ENCODE data around the gene SNX8. TPM values are rescaled to one million over a fixed set of nuclear protein-coding genes. Genes with fewer than 3 reads are reported as not detected.

SNX8 gene
- total and polyA plus RNA-seq, 4 donors: 24.6 to 54.6 (median 45.8) TPM

DNA sequence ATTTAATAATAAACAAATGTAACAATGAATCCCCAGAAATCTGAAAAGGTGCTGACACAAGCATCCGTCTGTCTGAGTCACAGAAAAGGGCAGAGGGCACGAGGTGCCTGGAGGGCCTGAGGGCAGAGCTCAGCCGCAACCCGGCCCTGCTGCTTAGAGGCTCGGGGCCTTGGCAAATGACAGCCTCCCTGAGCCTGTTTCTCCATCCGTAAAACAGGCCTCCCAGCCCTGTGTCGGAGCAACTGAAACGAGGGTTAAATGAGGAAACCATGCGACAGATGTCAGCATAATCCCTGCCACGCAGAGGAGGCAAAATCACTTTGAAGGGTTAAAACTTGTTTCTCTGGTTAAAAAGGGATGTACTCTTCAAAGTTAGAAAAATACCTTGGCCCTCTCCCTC lies 47.3 kb downstream of the SNX8 start:
- no peak for DNase-seq
- Histone ChIP-seq H3K4me3 (no peak overlapping the region), H3K9me3 (ENCODE audit: control insufficient read depth in 4 of 4, insufficient read depth in 3 of 4, low read length in 3 of 4) (no peaks in the 10 kb centered on the region), H3K27ac (ENCODE audit: low read depth in 1 of 2, low read length in 1 of 2) (no peak overlapping the region), H3K4me1 (ENCODE audit: control insufficient read depth in 5 of 5, insufficient read depth in 5 of 5, low read length in 5 of 5) (no peaks in the 10 kb centered on the region), H3K9ac (ENCODE audit: insufficient read depth in 1 of 2, low read length in 2 of 2) (no peak overlapping the region), H3K36me3 (ENCODE audit: control insufficient read depth in 4 of 4, insufficient read depth in 4 of 4, low read length in 4 of 4) (peaks cover 0 to 34% (median 3%) of the 10 kb centered on the region in 4 donors), H3K27me3 (ENCODE audit: control insufficient read depth in 3 of 3, insufficient read depth in 3 of 3, low read length in 2 of 3) (no peaks in the 10 kb centered on the region)
- 75 to 76% methylated on average over 10 of the region's 10 CpGs for WGBS, 2 donors
- no peak for TF ChIP-seq CTCF (IDR thresholded peaks at IDR 0.05; ENCODE audit: control extremely low read depth, extremely low read depth)
- ATAC-seq (ENCODE audit: insufficient read depth, low FRiP score): no peak

DNA sequence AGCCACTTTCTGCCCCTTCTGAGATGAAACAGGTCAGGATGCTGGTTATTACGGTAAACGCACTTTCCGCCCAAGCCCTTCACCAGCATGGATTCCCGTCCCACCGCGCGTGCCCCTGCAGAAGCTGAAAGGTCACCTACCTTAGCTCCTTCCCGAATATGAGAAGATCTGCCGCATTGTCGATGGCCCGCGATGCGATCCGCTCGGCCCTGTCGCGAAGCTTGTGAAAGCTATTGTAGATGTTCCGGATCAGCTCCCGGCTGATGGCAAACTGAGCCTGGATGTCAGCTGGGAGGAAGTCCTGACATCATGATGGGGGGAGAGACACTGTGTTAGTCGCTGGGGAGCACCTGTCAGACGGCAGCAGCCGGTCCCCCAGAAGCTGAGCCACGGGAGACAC lies 50.1 kb downstream of the SNX8 start:
- Histone ChIP-seq H3K27ac (ENCODE audit: low read depth in 1 of 2, low read length in 1 of 2) (no peak overlapping the region), H3K9ac (ENCODE audit: insufficient read depth in 1 of 2, low read length in 2 of 2) (no peak overlapping the region), H3K4me3 (no peak overlapping the region), H3K36me3 (ENCODE audit: control insufficient read depth in 4 of 4, insufficient read depth in 4 of 4, low read length in 4 of 4) (peaks cover 0 to 21% (median 4%) of the 10 kb centered on the region in 4 donors), H3K4me1 (ENCODE audit: control insufficient read depth in 5 of 5, insufficient read depth in 5 of 5, low read length in 5 of 5) (no peaks in the 10 kb centered on the region), H3K9me3 (ENCODE audit: control insufficient read depth in 4 of 4, insufficient read depth in 3 of 4, low read length in 3 of 4) (no peaks in the 10 kb centered on the region), H3K27me3 (ENCODE audit: control insufficient read depth in 3 of 3, insufficient read depth in 3 of 3, low read length in 2 of 3) (no peaks in the 10 kb centered on the region)
- TF ChIP-seq CTCF (IDR thresholded peaks at IDR 0.05; ENCODE audit: control extremely low read depth, extremely low read depth): no peak
- WGBS, 2 donors: 98 to 99% methylated on average over 23 of the region's 23 CpGs
- DNase-seq (no peak), ATAC-seq (ENCODE audit: insufficient read depth, low FRiP score) (no peak)

DNA sequence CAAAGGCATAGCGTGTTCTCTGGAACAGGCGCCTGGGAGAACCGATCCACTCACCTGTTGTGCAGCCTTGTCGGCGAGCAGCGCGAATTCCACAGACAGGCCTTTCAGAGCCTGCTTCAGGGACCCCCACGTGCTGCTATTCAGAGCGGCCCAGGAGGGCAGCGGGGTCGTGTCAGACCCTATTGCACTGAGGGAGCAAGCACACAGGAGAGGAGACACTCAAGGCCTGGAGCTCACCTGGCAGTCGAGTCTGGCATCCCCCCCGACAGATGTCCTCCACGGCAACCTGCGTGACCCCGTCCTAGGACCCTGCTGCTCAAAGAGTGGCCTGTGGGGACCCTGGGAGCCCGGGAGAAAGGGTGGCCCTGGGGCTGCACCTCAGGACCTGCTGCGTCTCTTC lies 51.1 kb downstream of the SNX8 start:
- ATAC-seq (ENCODE audit: insufficient read depth, low FRiP score) (no peak), DNase-seq (no peak)
- no peak for TF ChIP-seq CTCF (IDR thresholded peaks at IDR 0.05; ENCODE audit: control extremely low read depth, extremely low read depth)
- WGBS, 2 donors: 92 to 98% methylated on average over 16 to 18 of the region's 18 CpGs
- Histone ChIP-seq H3K4me3 (no peak overlapping the region), H3K27me3 (ENCODE audit: control insufficient read depth in 3 of 3, insufficient read depth in 3 of 3, low read length in 2 of 3) (no peaks in the 10 kb centered on the region), H3K36me3 (ENCODE audit: control insufficient read depth in 4 of 4, insufficient read depth in 4 of 4, low read length in 4 of 4) (peaks cover 0 to 28% (median 4%) of the 10 kb centered on the region in 4 donors), H3K9me3 (ENCODE audit: control insufficient read depth in 4 of 4, insufficient read depth in 3 of 4, low read length in 3 of 4) (no peaks in the 10 kb centered on the region), H3K9ac (ENCODE audit: insufficient read depth in 1 of 2, low read length in 2 of 2) (no peak overlapping the region), H3K4me1 (ENCODE audit: control insufficient read depth in 5 of 5, insufficient read depth in 5 of 5, low read length in 5 of 5) (no peaks in the 10 kb centered on the region), H3K27ac (ENCODE audit: low read depth in 1 of 2, low read length in 1 of 2) (no peak overlapping the region)

- ATAC-seq (ENCODE audit: insufficient read depth, low FRiP score): no peak
- no peak overlapping the region for H3K27ac ChIP-seq (ENCODE audit: low read depth in 1 of 2, low read length in 1 of 2)
These were observed 52.6 kb downstream of the SNX8 start for GRCh38 chr7:2261611-2262010.

More at GRCh38 chr7:2261611-2262010, 52.6 kb downstream of the SNX8 start:
- peaks cover 0 to 35% (median 5%) of the 10 kb centered on the region in 4 donors for H3K36me3 ChIP-seq (ENCODE audit: control insufficient read depth in 4 of 4, insufficient read depth in 4 of 4, low read length in 4 of 4)
- no peak for TF ChIP-seq CTCF (IDR thresholded peaks at IDR 0.05; ENCODE audit: control extremely low read depth, extremely low read depth)
- no peak overlapping the region for H3K4me3 ChIP-seq
- H3K9me3 ChIP-seq (ENCODE audit: control insufficient read depth in 4 of 4, insufficient read depth in 3 of 4, low read length in 3 of 4): no peaks in the 10 kb centered on the region
- no peak for DNase-seq
- 33 to 63% methylated on average over 14 of the region's 14 CpGs for WGBS, 2 donors
- no peaks in the 10 kb centered on the region for H3K4me1 ChIP-seq (ENCODE audit: control insufficient read depth in 5 of 5, insufficient read depth in 5 of 5, low read length in 5 of 5)
- no peak overlapping the region for H3K9ac ChIP-seq (ENCODE audit: insufficient read depth in 1 of 2, low read length in 2 of 2)
- no peaks in the 10 kb centered on the region for H3K27me3 ChIP-seq (ENCODE audit: control insufficient read depth in 3 of 3, insufficient read depth in 3 of 3, low read length in 2 of 3)

Measured in lung (tissue), 12 donors.